Sigmoid colon (tissue), 4 donors: ENCODE results near the gene CROCC.

Experiments
- CTCF ChIP-seq, 4 experiments: fragments of 450-650 bp in 3 of 4; fragments of 200-600 bp in 1 of 4; IDR thresholded peaks; one replicate each; pipeline ENCODE4 v1.5.1; 2016 to 2019; ENCODE audit warnings: antibody characterized with exemption in 4 of 4, mild to moderate bottlenecking in 3 of 4, moderate library complexity in 2 of 4
- EP300 ChIP-seq, 4 donors: sonication (generic); formaldehyde crosslinking; IDR thresholded peaks; one replicate each; pipeline ENCODE4 v1.6.1; 2017; ENCODE audit warnings: antibody characterized with exemption in 4 of 4
- POLR2A ChIP-seq, 2 donors: fragments of 450-650 bp; IDR thresholded peaks; one replicate each; pipeline ENCODE4 v1.6.1; 2016; ENCODE audit warnings: antibody characterized with exemption in 2 of 2, mild to moderate bottlenecking in 2 of 2, moderate library complexity in 2 of 2
- POLR2AphosphoS5 ChIP-seq, 4 donors: sonication (generic); formaldehyde crosslinking; IDR thresholded peaks; one replicate each; pipeline ENCODE4 v1.6.1; 2017; ENCODE audit warnings: antibody characterized with exemption in 4 of 4

GRCh38 chr1:17011092-17011438 is 89.3 kb downstream of the CROCC start:
- TF ChIP-seq POLR2AphosphoS5 (IDR thresholded peaks at IDR 0.05) (no peak), EP300 (IDR thresholded peaks at IDR 0.05) (no peak), CTCF (IDR thresholded peaks at IDR 0.05) (no peak), POLR2A (IDR thresholded peaks at IDR 0.05) (no peak)
